OCI-LY1 (cell line): ENCODE data around the gene ZNF672.

Experiments
- EZH2 ChIP-seq: fragments of 200-600 bp; sonication (generic), shearing (Covaris generic); IDR thresholded peaks from 2 replicates; pipeline ENCODE4 v1.8.0; 2017; ENCODE audit warnings: borderline replicate concordance, mixed run types, mild to moderate bottlenecking, antibody characterized with exemption, low read length, moderate library complexity, mixed read lengths
- TF ChIP-seq, protein P1 (sequence below): fragments of 200-600 bp; sonication (generic), shearing (Covaris generic); IDR thresholded peaks from 2 replicates; pipeline ENCODE4 v1.5.1; 2017; ENCODE audit warnings: mild to moderate bottlenecking, antibody characterized with exemption, low read length, moderate library complexity, mixed read lengths

DNA sequence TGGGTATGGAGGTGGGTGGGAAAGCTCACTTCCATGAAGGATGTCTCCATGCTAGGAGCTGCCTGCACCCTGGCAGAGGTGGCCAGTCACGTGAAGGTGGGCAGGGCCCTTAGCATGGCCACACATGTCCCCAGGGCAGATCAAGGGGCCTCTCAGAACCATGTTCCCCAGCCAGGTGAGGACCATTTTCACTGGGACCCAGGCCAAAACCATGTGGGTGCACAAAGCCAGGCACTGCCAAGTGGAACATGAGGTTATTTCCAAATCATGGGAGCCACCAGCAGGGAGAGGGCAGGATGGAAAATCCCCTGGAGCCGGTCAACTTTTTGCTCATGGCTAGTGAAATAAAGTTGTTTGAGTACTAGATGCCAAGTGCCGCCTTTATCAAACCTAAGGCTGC, 11.1 kb downstream of the ZNF672 start:
- no peak for TF ChIP-seq EZH2
- TF ChIP-seq, protein P1, sequence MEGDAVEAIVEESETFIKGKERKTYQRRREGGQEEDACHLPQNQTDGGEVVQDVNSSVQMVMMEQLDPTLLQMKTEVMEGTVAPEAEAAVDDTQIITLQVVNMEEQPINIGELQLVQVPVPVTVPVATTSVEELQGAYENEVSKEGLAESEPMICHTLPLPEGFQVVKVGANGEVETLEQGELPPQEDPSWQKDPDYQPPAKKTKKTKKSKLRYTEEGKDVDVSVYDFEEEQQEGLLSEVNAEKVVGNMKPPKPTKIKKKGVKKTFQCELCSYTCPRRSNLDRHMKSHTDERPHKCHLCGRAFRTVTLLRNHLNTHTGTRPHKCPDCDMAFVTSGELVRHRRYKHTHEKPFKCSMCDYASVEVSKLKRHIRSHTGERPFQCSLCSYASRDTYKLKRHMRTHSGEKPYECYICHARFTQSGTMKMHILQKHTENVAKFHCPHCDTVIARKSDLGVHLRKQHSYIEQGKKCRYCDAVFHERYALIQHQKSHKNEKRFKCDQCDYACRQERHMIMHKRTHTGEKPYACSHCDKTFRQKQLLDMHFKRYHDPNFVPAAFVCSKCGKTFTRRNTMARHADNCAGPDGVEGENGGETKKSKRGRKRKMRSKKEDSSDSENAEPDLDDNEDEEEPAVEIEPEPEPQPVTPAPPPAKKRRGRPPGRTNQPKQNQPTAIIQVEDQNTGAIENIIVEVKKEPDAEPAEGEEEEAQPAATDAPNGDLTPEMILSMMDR = no peak
